H1 (cell line): Measurements from ENCODE around the gene MEA1. TPM values are rescaled to one million over a fixed set of nuclear protein-coding genes. Genes with fewer than 3 reads are reported as not detected.
A peak's percentile ranks its signal among the peaks of the same experiment; 100 is the strongest.

Experiments used
- CTCF ChIA-PET: fragments of 300-600 bp; sonication (Branson Sonifier 250); formaldehyde crosslinking; loops from one replicate; lab custom pipeline; 2021; ENCODE audit not compliant: partially characterized antibody; lab: Charles Lee
- POLR2A ChIA-PET: fragments of 300-600 bp; sonication (Branson Sonifier 250); formaldehyde crosslinking; loops from one replicate; lab custom pipeline; 2021; ENCODE audit warnings: inconsistent platforms; ENCODE audit not compliant: partially characterized antibody; lab: Charles Lee
- DNase-seq, 2 experiments: peaks; one replicate each; pipeline versions ENCODE4 v3.0.0 to v3.0.0-alpha.2; 2010 to 2022; ENCODE audit warnings: low spot score in 2 of 2, low read depth in 1 of 2, mixed read lengths in 1 of 2
- FAIRE-seq: peaks from 2 replicates; lab custom pipeline; 2011; peaks lifted over from hg19 to GRCh38; lab: Jason Lieb, UNC
- H2AFZ ChIP-seq: 2 replicates; pipeline ENCODE4 v1.8.1; 2012; ENCODE audit warnings: low read length, inconsistent platforms
- H2AK5ac ChIP-seq: 2 replicates; pipeline ENCODE4 v1.6.1; 2013; ENCODE audit warnings: low read depth, low read length
- H2BK120ac ChIP-seq: replicated peaks from 2 replicates; pipeline ENCODE3; 2013; ENCODE audit warnings: low read depth, low read length, inconsistent platforms
- H2BK12ac ChIP-seq: 2 replicates; pipeline ENCODE4 v1.6.1; 2013; ENCODE audit warnings: low read depth, low read length
- H2BK15ac ChIP-seq: 2 replicates; pipeline ENCODE4 v1.6.1; 2013; ENCODE audit warnings: low read length
- H2BK20ac ChIP-seq: 2 replicates; pipeline ENCODE4 v1.6.1; 2013; ENCODE audit warnings: low read length
- H2BK5ac ChIP-seq: 2 replicates; pipeline ENCODE4 v1.6.1; 2013; ENCODE audit warnings: low read depth, low read length
- H3K14ac ChIP-seq: 2 replicates; pipeline ENCODE4 v1.6.1; 2013; ENCODE audit warnings: inconsistent platforms; ENCODE audit not compliant: insufficient read length
- H3K18ac ChIP-seq: 2 replicates; pipeline ENCODE4 v1.6.1; 2013; ENCODE audit warnings: low read length; ENCODE audit errors: extremely low read depth
- H3K23ac ChIP-seq: 2 replicates; pipeline ENCODE4 v1.6.1; 2013; ENCODE audit warnings: inconsistent platforms; ENCODE audit not compliant: insufficient read length
- H3K23me2 ChIP-seq: 2 replicates; pipeline ENCODE4 v1.6.1; 2013; ENCODE audit warnings: low read depth, low read length
- H3K27ac ChIP-seq: 2 replicates; pipeline ENCODE4 v1.6.1; 2011; ENCODE audit warnings: low read depth, low read length, inconsistent platforms
- H3K27me3 ChIP-seq, 4 experiments: replicated peaks in 1 of 4; 1 replicate in 1 of 4; 2 replicates in 3 of 4; pipeline versions ENCODE4 v1.6.1 to v1.8.1; 2011 to 2013; ENCODE audit warnings: low read length in 3 of 4, mild to moderate bottlenecking in 3 of 4, inconsistent platforms in 2 of 4, mixed read lengths in 2 of 4, moderate library complexity in 1 of 4; ENCODE audit not compliant: control insufficient read depth in 3 of 4, insufficient read depth in 3 of 4; ENCODE audit errors: extremely low read depth in 1 of 4
- H3K36me3 ChIP-seq, 4 experiments: 2 replicates each; pipeline versions ENCODE4 v1.6.1 to v1.8.1; 2011 to 2013; ENCODE audit warnings: mild to moderate bottlenecking in 4 of 4, low read length in 3 of 4, moderate library complexity in 2 of 4, control low read depth in 1 of 4, inconsistent platforms in 1 of 4; ENCODE audit not compliant: insufficient read depth in 4 of 4, control insufficient read depth in 2 of 4
- H3K4ac ChIP-seq: replicated peaks from 2 replicates; pipeline ENCODE3; 2013; ENCODE audit warnings: low read length, low read depth, mixed read lengths, inconsistent platforms; ENCODE audit not compliant: insufficient read length
- H3K4me1 ChIP-seq, 4 experiments: replicated peaks in 1 of 4; 1 replicate in 1 of 4; 2 replicates in 3 of 4; pipeline versions ENCODE4 v1.6.1 to v1.8.1; 2011 to 2013; ENCODE audit warnings: low read length in 3 of 4, inconsistent platforms in 2 of 4, mixed read lengths in 1 of 4; ENCODE audit not compliant: insufficient read depth in 4 of 4, control insufficient read depth in 3 of 4
- H3K4me2 ChIP-seq, 2 experiments: 2 replicates each; pipeline versions ENCODE4 v1.6.1 to v1.8.1; 2011 to 2013; ENCODE audit warnings: low read depth in 2 of 2, low read length in 2 of 2, control low read depth in 1 of 2, inconsistent platforms in 1 of 2, mild to moderate bottlenecking in 1 of 2; ENCODE audit not compliant: insufficient read depth in 1 of 2
- H3K4me3 ChIP-seq, 4 experiments: fragments of 200-600, 300-600 bp in 1 of 4; sonication (generic), shearing (Covaris generic), sonication (Bioruptor Twin) in 1 of 4; 2 replicates each; pipeline versions ENCODE4 v1.5.1 to v1.8.1; 2011 to 2016; ENCODE audit warnings: low read length in 4 of 4, low read depth in 3 of 4, control low read depth in 2 of 4, inconsistent platforms in 2 of 4, mild to moderate bottlenecking in 2 of 4, mixed read lengths in 1 of 4, moderate library complexity in 1 of 4; ENCODE audit not compliant: insufficient read depth in 2 of 4; ENCODE audit errors: extremely low read depth in 1 of 4
- H3K56ac ChIP-seq: replicated peaks from 2 replicates; pipeline ENCODE3; 2013; ENCODE audit warnings: low read depth, mild to moderate bottlenecking, mixed read lengths, low read length, inconsistent platforms; ENCODE audit not compliant: insufficient read length
- H3K79me1 ChIP-seq: 2 replicates; pipeline ENCODE4 v1.6.1; 2013; ENCODE audit warnings: low read depth, low read length, control low read depth
- H3K79me2 ChIP-seq, 2 experiments: 2 replicates each; pipeline versions ENCODE4 v1.6.1 to v1.8.1; 2012 to 2013; ENCODE audit warnings: low read length in 2 of 2, mild to moderate bottlenecking in 2 of 2, inconsistent platforms in 1 of 2; ENCODE audit not compliant: insufficient read depth in 2 of 2, control insufficient read depth in 1 of 2
- H3K9ac ChIP-seq, 4 experiments: replicated peaks in 1 of 4; 1 replicate in 1 of 4; 2 replicates in 3 of 4; pipeline versions ENCODE4 v1.6.1 to v1.8.1; 2011 to 2013; ENCODE audit warnings: low read depth in 3 of 4, low read length in 3 of 4, control low read depth in 2 of 4, mild to moderate bottlenecking in 2 of 4, moderate library complexity in 2 of 4, inconsistent platforms in 1 of 4; ENCODE audit errors: extremely low read depth in 1 of 4
- H3K9me3 ChIP-seq, 2 experiments: 2 replicates each; pipeline versions ENCODE4 v1.6.1 to v1.8.1; 2012 to 2013; ENCODE audit warnings: mild to moderate bottlenecking in 2 of 2, moderate library complexity in 2 of 2, control low read depth in 1 of 2, inconsistent platforms in 1 of 2, low read depth in 1 of 2, low read length in 1 of 2, mixed read lengths in 1 of 2; ENCODE audit not compliant: insufficient read depth in 2 of 2
- H4K20me1 ChIP-seq, 2 experiments: replicated peaks in 1 of 2; 2 replicates each; pipeline versions ENCODE3 to v1.8.1; 2011 to 2013; ENCODE audit warnings: inconsistent platforms in 2 of 2, low read length in 2 of 2, mild to moderate bottlenecking in 1 of 2; ENCODE audit not compliant: insufficient read depth in 2 of 2, control insufficient read depth in 1 of 2
- H4K5ac ChIP-seq: 2 replicates; pipeline ENCODE4 v1.6.1; 2013; ENCODE audit warnings: low read length, low read depth, mixed read lengths, inconsistent platforms; ENCODE audit not compliant: insufficient read length
- H4K8ac ChIP-seq: 2 replicates; pipeline ENCODE4 v1.8.0; 2013; ENCODE audit warnings: mild to moderate bottlenecking, moderate library complexity, low read length, inconsistent platforms; ENCODE audit not compliant: insufficient read depth; ENCODE audit errors: extremely low read depth
- H4K91ac ChIP-seq: replicated peaks from 2 replicates; pipeline ENCODE3; 2013; ENCODE audit warnings: low read length, mixed read lengths, inconsistent platforms; ENCODE audit not compliant: insufficient read length
- BACH1 ChIP-seq: IDR thresholded peaks from 2 replicates; pipeline ENCODE4 v1.6.1; 2012; ENCODE audit warnings: low read length, improper control_type of control experiment
- CBX5 ChIP-seq: fragments of 300-800, 300-1000 bp; sonication (generic); IDR thresholded peaks from 2 replicates; pipeline ENCODE4 v1.7.1; 2016; ENCODE audit warnings: antibody characterized with exemption, low read length, low read depth
- GABPA ChIP-seq: IDR thresholded peaks from 2 replicates; pipeline ENCODE4 v1.6.1; 2011; ENCODE audit warnings: mild to moderate bottlenecking, low read length, moderate library complexity, borderline replicate concordance; ENCODE audit not compliant: insufficient read depth
- JUND ChIP-seq: IDR thresholded peaks from 2 replicates; pipeline ENCODE4 v1.6.1; 2011; ENCODE audit warnings: mild to moderate bottlenecking, improper control_type of control experiment, low read length
- MAFK ChIP-seq: IDR thresholded peaks from 2 replicates; pipeline ENCODE4 v1.6.1; 2012; ENCODE audit warnings: low read depth, mild to moderate bottlenecking, improper control_type of control experiment, low read length
- POU5F1 ChIP-seq: IDR thresholded peaks from 2 replicates; pipeline ENCODE4 v1.6.1; 2011; ENCODE audit warnings: low read depth, mild to moderate bottlenecking, low read length, moderate library complexity
- SAP30 ChIP-seq: fragments of 300-600 bp; sonication (generic); IDR thresholded peaks from 2 replicates; pipeline ENCODE4 v1.7.1; 2012; ENCODE audit warnings: low read length, moderate library complexity, mild to moderate bottlenecking, inconsistent platforms; ENCODE audit not compliant: insufficient read depth, insufficient replicate concordance
- WGBS, 2 experiments: shearing (Covaris generic) in 1 of 2; methylation state at CpG; one replicate each; pipeline versions ENCODE4 v1.1.6 to v1.1.7; 2013 to 2015; ENCODE audit warnings: low lambda C conversion rate in 2 of 2, mixed read lengths in 2 of 2, inconsistent platforms in 1 of 2, low coverage in 1 of 2, missing lambda C conversion rate in 1 of 2; ENCODE audit not compliant: insufficient replicate concordance in 2 of 2, insufficient coverage in 1 of 2, insufficient read length in 1 of 2; ENCODE audit errors: extremely low coverage in 1 of 2, missing lambda C conversion rate in 1 of 2; 5-methylcytosine and 5-hydroxymethylcytosine counted together
- long read RNA-seq, 2 experiments: library from RNA in 1 of 2; library from capped mRNA in 1 of 2; stranded (forward); transcript quantifications; one replicate each; pipeline ENCODE4 v2.0.0, GENCODE V29; 2021; ENCODE audit warnings: inconsistent platforms in 1 of 2
- polyA minus RNA-seq, 3 experiments: library from RNA; depleted of rRNA, polyadenylated mRNA; stranded (reverse); fragments of >200 nt; gene quantifications; 1 replicate in 2 of 3; 2 replicates in 1 of 3; pipeline ENCODE4 v1.2.3, GENCODE V29; 2011
- polyA plus RNA-seq, 7 experiments: library from polyadenylated mRNA; depleted of rRNA in 3 of 7; stranded (reverse) in 5 of 7; unstranded in 2 of 7; fragments of >200 nt in 5 of 7; fragments of 200-250 nt in 2 of 7; gene quantifications; 1 replicate in 5 of 7; 2 replicates in 1 of 7; 4 replicates in 1 of 7; pipeline versions ENCODE4 v1.2.1 to v1.2.3, GENCODE V29; 2011 to 2013; ENCODE audit warnings: missing spikeins in 2 of 7, mixed read lengths in 2 of 7
- total RNA-seq: library from RNA; stranded (reverse); fragmentation: NEBNext Ultra II Directional; extraction: Animal tissue kit (Norgen Biotek cat#: 25700); gene quantifications from 2 replicates; pipeline ENCODE4 v1.2.1, GENCODE V29; 2021

MEA1 gene
- total RNA-seq, result 94.2 and 102 TPM in 2 replicates
- 96.2 and 96.4 TPM in 2 replicates for polyA plus RNA-seq (2011; rRNA removed)
- polyA plus RNA-seq (2011; cell fraction: cytosol; rRNA removed), result 127 TPM
- 65.1 TPM for polyA plus RNA-seq (2011; cell fraction: nucleus; rRNA removed)
- 131 to 151 TPM (median 132 TPM) in 4 replicates for polyA plus RNA-seq (2012, experiment 1 of 2)
- 125 TPM for polyA plus RNA-seq (2012, experiment 2 of 2)
- polyA plus RNA-seq (2013, experiment 1 of 2), result 95.6 TPM
- polyA plus RNA-seq (2013, experiment 2 of 2), result 109 TPM
- polyA minus RNA-seq (2011; rRNA and poly(A)+ RNA removed), result 51.5 and 66.2 TPM in 2 replicates
- 32.3 TPM for polyA minus RNA-seq (2011; cell fraction: cytosol; rRNA and poly(A)+ RNA removed)
- 32.8 TPM for polyA minus RNA-seq (2011; cell fraction: nucleus; rRNA and poly(A)+ RNA removed)
- long read RNA-seq, experiment 1, transcript MEA1-204 (4 exons, 1,004 nt), result minor isoform, 9 of 96 reads
- long read RNA-seq, experiment 1, transcript MEA1-202 (3 exons, 2,152 nt), result major isoform, 72 of 96 reads
- long read RNA-seq, experiment 1, transcript MEA1-201 (4 exons, 1,089 nt), result minor isoform, 7 of 96 reads
- long read RNA-seq, experiment 1, partial matches to known transcripts, result 2 of 96 reads
- long read RNA-seq, experiment 1, other reads (novel, unspliced or antisense), result 6 of 96 reads
- long read RNA-seq, experiment 2, transcript MEA1-204 (4 exons, 1,004 nt), result major isoform, 253 of 291 reads
- long read RNA-seq, experiment 2, transcript MEA1-201 (4 exons, 1,089 nt), result minor isoform, 31 of 291 reads
- long read RNA-seq, experiment 2, partial matches to known transcripts, result 1 of 291 reads
- long read RNA-seq, experiment 2, other reads (novel, unspliced or antisense), result 3 of 291 reads

- Histone ChIP-seq H2BK12ac (peak within 1 kb of the TSS; percentile 53; the same call in 1 of the 2 replicates), H3K4me1 (peaks cover 0 to 9% (median 4%) of the 10 kb centered on the region in 4 experiments; a peak in 6 of 7 replicates), H3K56ac (peak within 1 kb of the TSS; percentile 75), H2BK20ac (no peak within 1 kb of the TSS), H3K23me2 (peaks cover 7% of the 10 kb centered on the region), H3K18ac (peak within 1 kb of the TSS; percentile 75), H3K36me3 (peaks cover 17 to 46% (median 39%) of the 10 kb centered on the region in 4 experiments), H2BK5ac (peak within 1 kb of the TSS; percentile 91), H3K9ac (peak within 1 kb of the TSS; percentile 63 to 81 (median 72)), H3K4me3 (peak within 1 kb of the TSS; percentile 85 to 99 (median 88)), H4K8ac (peak within 1 kb of the TSS; percentile 74), H3K4ac (peak within 1 kb of the TSS; percentile 17), H2BK15ac (peak within 1 kb of the TSS; percentile 75; the same call in 1 of the 2 replicates), H3K79me2 (peaks cover 3 to 45% of the 10 kb centered on the region in 2 experiments; a peak in 2 of 4 replicates), H2AK5ac (peak within 1 kb of the TSS; percentile 84), H3K27me3 (no peaks in the 10 kb centered on the region), H2AFZ (no peak within 1 kb of the TSS; the same call in 1 of the 2 replicates), H4K20me1 (peaks cover 0 to 9% of the 10 kb centered on the region in 2 experiments), H3K27ac (peak within 1 kb of the TSS; percentile 54), H3K23ac (no peak within 1 kb of the TSS), H3K4me2 (peak within 1 kb of the TSS; percentile 90 to 95), H4K91ac (peak within 1 kb of the TSS; percentile 36), H4K5ac (peak within 1 kb of the TSS; percentile 82), H2BK120ac (no peak within 1 kb of the TSS), H3K9me3 (no peaks in the 10 kb centered on the region), H3K14ac (no peak within 1 kb of the TSS), H3K79me1 (peaks cover 8% of the 10 kb centered on the region)
- DNase-seq (peak; percentile 99 to 100), FAIRE-seq (peak; percentile 92)
- CTCF ChIA-PET, result interaction anchor here (0.6 to 2.2 kb wide), 13 partner anchors 19 to 529 kb away, joined by 3 to 9 read pairs (median 3); partner anchors contain the start of genes GNMT and PTK7
- POLR2A ChIA-PET, result interaction anchor here (0.6 to 27.9 kb wide), 18 partner anchors 8 to 162 kb away, joined by 3 to 584 read pairs (median 6); partner anchors contain the start of genes CNPY3, CUL7, KLC4 and MRPL2
- WGBS, 2 experiments, result 0% methylated on average over 29 of the region's 51 CpGs; no CpG with 5 or more reads in 1 of the 2 experiments
- TF ChIP-seq GABPA (no peak; the same call in 1 of the 2 replicates), MAFK (no peak), JUND (no peak), CBX5 (no peak), SAP30 (no peak), POU5F1 (no peak), BACH1 (no peak)
These were observed at the start of gene MEA1, which contains the start of gene KLHDC3 for GRCh38 chr6:43013843-43014433. Gene MEA1, minus strand, starts transcription at chr6:43013946. Its CDS starts 133 bp downstream, at chr6:43013813. Gene KLHDC3, plus strand, starts transcription at chr6:43014249. Its CDS starts 2,944 bp downstream, at chr6:43017193.
